MM.1S (cell line): ENCODE measurements around the gene SCGB1D2.
"Not testable (repeated sequence)": the region's sequence is repeated elsewhere in the genome, so short reads cannot be mapped to it uniquely, and the experiment has no call there.

Experiments used
- CTCF ChIP-seq: fragments of 300-600 bp; sonication (generic); IDR thresholded peaks from 2 replicates; pipeline ENCODE4 v1.5.1; 2016; ENCODE audit warnings: antibody characterized with exemption, low read length, mixed read lengths
- EZH2 ChIP-seq: fragments of 300-600 bp; sonication (generic); optimal IDR thresholded peaks from 2 replicates; pipeline ENCODE3; 2017; ENCODE audit warnings: low read depth, mild to moderate bottlenecking, antibody characterized with exemption, low read length, mixed read lengths
- EZH2phosphoT487 ChIP-seq: fragments of 300-600 bp; sonication (generic); IDR thresholded peaks from 2 replicates; pipeline ENCODE4 v1.6.1; 2018; ENCODE audit warnings: antibody characterized with exemption, low read length

GRCh38 chr11:62206276-62207066 is 35.6 kb upstream of the SCGB1D2 start:
- not testable (repeated sequence) for TF ChIP-seq CTCF, EZH2phosphoT487, EZH2
